A549 (cell line): ENCODE data around the gene CAVIN1. TPM values are rescaled to one million over a fixed set of nuclear protein-coding genes. Genes with fewer than 3 reads are reported as not detected.

Experiments
- ATAC-seq, 2 experiments: fragments of 200-7000 bp in 1 of 2; fragments of >200 bp in 1 of 2; cut with Nextera tagmentation in 1 of 2; cut with Tn5 transposase in 1 of 2; 3 replicates each; pipeline versions ENCODE4 v1.8.0 to v1.9.1; 2018 to 2020; ENCODE audit warnings: mild to moderate bottlenecking in 1 of 2, moderate library complexity in 1 of 2
- CTCF ChIA-PET: fragments of 300-600 bp; sonication (Branson Sonifier 250); formaldehyde crosslinking; extraction: SDS; loops from one replicate; lab custom pipeline; 2021; ENCODE audit warnings: antibody characterized with exemption, inconsistent platforms; lab: Yijun Ruan, JAX
- POLR2A ChIA-PET: fragments of 350-600 bp; formaldehyde crosslinking; extraction: SDS; loops from one replicate; lab custom pipeline; 2021; ENCODE audit warnings: antibody characterized with exemption, inconsistent platforms; lab: Yijun Ruan, JAX
- DNase-seq, 2 experiments: peaks; one replicate each; pipeline versions ENCODE4 v3.0.0 to v3.0.0-alpha.2; 2011 to 2016; ENCODE audit warnings: low read depth in 1 of 2, low spot score in 1 of 2
- FAIRE-seq: peaks from 2 replicates; lab custom pipeline; 2011; peaks lifted over from hg19 to GRCh38; lab: Jason Lieb, UNC
- H3K27ac ChIP-seq, 2 experiments: fragments of >200 bp; sonication (Bioruptor Twin); formaldehyde crosslinking; 3 replicates each; pipeline ENCODE4 v1.5.1; 2016 to 2017
- H3K4me1 ChIP-seq: fragments of >200 bp; sonication (Bioruptor Twin); formaldehyde crosslinking; 3 replicates; pipeline ENCODE4 v1.6.1; 2016
- H3K4me2 ChIP-seq: fragments of >200 bp; sonication (Bioruptor Twin); formaldehyde crosslinking; 3 replicates; pipeline ENCODE4 v1.6.1; 2016
- H3K4me3 ChIP-seq: fragments of >200 bp; sonication (Bioruptor Twin); formaldehyde crosslinking; 3 replicates; pipeline ENCODE4 v1.5.1; 2016
- H3K9me3 ChIP-seq: fragments of >200 bp; sonication (Bioruptor Twin); formaldehyde crosslinking; 3 replicates; pipeline ENCODE4 v1.6.1; 2016
- CEBPB ChIP-seq, 2 experiments: fragments of >200 bp in 1 of 2; sonication (Bioruptor Twin) in 1 of 2; formaldehyde crosslinking in 1 of 2; IDR thresholded peaks; 2 replicates each; pipeline ENCODE4 v1.6.1; 2012 to 2016
- CHD2 ChIP-seq: fragments of 150-350 bp; IDR thresholded peaks from 2 replicates; pipeline ENCODE4 v1.6.1; 2014; ENCODE audit warnings: low read length; ENCODE audit not compliant: partially characterized antibody
- E2F6 ChIP-seq: IDR thresholded peaks from 2 replicates; pipeline ENCODE4 v1.6.1; 2012; ENCODE audit warnings: low read depth, borderline replicate concordance
- EHF ChIP-seq: fragments of 250-450 bp; sonication (Bioruptor Pico); IDR thresholded peaks from 2 replicates; pipeline ENCODE4 v1.5.0; 2020; ENCODE audit warnings: mild to moderate bottlenecking
- EP300 ChIP-seq, 2 experiments: fragments of >200 bp; sonication (Bioruptor Twin); formaldehyde crosslinking; IDR thresholded peaks; 2 replicates in 1 of 2; 3 replicates in 1 of 2; pipeline ENCODE4 v1.6.1; 2016 to 2017
- FOSB ChIP-seq: fragments of 250-450 bp; sonication (Bioruptor Pico); IDR thresholded peaks from 2 replicates; pipeline ENCODE4 v1.5.0; 2020; ENCODE audit warnings: mild to moderate bottlenecking, moderate library complexity
- FOSL2 ChIP-seq, 2 experiments: fragments of 450-650 bp in 1 of 2; fragments of >200 bp in 1 of 2; sonication (Bioruptor Twin) in 1 of 2; formaldehyde crosslinking; IDR thresholded peaks; 2 replicates each; pipeline versions ENCODE4 v1.5.0 to v1.6.1; 2016 to 2020; ENCODE audit warnings: mild to moderate bottlenecking in 1 of 2, moderate library complexity in 1 of 2
- GATA3 ChIP-seq: IDR thresholded peaks from 2 replicates; pipeline ENCODE4 v1.6.1; 2012; ENCODE audit warnings: borderline replicate concordance
- HDAC2 ChIP-seq: fragments of 200-600 bp; sonication (generic); IDR thresholded peaks from 2 replicates; pipeline ENCODE4 v1.6.1; 2016
- HOXA7 ChIP-seq: fragments of 250-450 bp; sonication (Bioruptor Pico); IDR thresholded peaks from 2 replicates; pipeline ENCODE4 v1.5.0; 2020; ENCODE audit warnings: mild to moderate bottlenecking, moderate library complexity
- HOXB13 ChIP-seq: fragments of 250-450 bp; sonication (Bioruptor Pico); IDR thresholded peaks from 2 replicates; pipeline ENCODE4 v1.5.0; 2020; ENCODE audit warnings: low read depth, mild to moderate bottlenecking, moderate library complexity
- KDM1A ChIP-seq: fragments of 200-600 bp; sonication (generic); IDR thresholded peaks from 2 replicates; pipeline ENCODE4 v1.6.1; 2016; ENCODE audit warnings: low read depth, mild to moderate bottlenecking
- MYC ChIP-seq: IDR thresholded peaks from 2 replicates; pipeline ENCODE4 v1.6.1; 2012; ENCODE audit warnings: mild to moderate bottlenecking, inconsistent platforms, low read length, improper control_type of control experiment, borderline replicate concordance
- NFE2L2 ChIP-seq: fragments of 150-350 bp; conservative IDR thresholded peaks from 2 replicates; pipeline ENCODE4 v1.6.1; 2014; ENCODE audit warnings: low read length
- PHF8 ChIP-seq: fragments of 200-600 bp; sonication (generic); IDR thresholded peaks from 2 replicates; pipeline ENCODE4 v1.6.1; 2016; ENCODE audit warnings: low read depth, mild to moderate bottlenecking, antibody characterized with exemption, moderate library complexity, borderline replicate concordance
- RAD21 ChIP-seq, 2 experiments: fragments of >200 bp in 1 of 2; sonication (Bioruptor Twin) in 1 of 2; formaldehyde crosslinking in 1 of 2; IDR thresholded peaks in 1 of 2; conservative IDR thresholded peaks in 1 of 2; 2 replicates in 1 of 2; 3 replicates in 1 of 2; pipeline ENCODE4 v1.6.1; 2012 to 2018; ENCODE audit warnings: inconsistent platforms in 1 of 2
- RARB ChIP-seq: fragments of 250-450 bp; sonication (Bioruptor Pico); IDR thresholded peaks from 2 replicates; pipeline ENCODE4 v1.8.0; 2021; ENCODE audit warnings: mild to moderate bottlenecking, moderate library complexity
- RNF2 ChIP-seq: fragments of 200-600 bp; sonication (generic); IDR thresholded peaks from 2 replicates; pipeline ENCODE4 v1.6.1; 2016; ENCODE audit warnings: low read depth, mild to moderate bottlenecking, antibody characterized with exemption, moderate library complexity, borderline replicate concordance
- TP53 ChIP-seq: fragments of 250-450 bp; sonication (Bioruptor Pico); IDR thresholded peaks from 2 replicates; pipeline ENCODE4 v1.5.0; 2021; ENCODE audit warnings: mild to moderate bottlenecking, moderate library complexity
- ZFP36 ChIP-seq: fragments of 450-650 bp; IDR thresholded peaks from 2 replicates; pipeline ENCODE4 v1.6.1; 2014; ENCODE audit warnings: borderline replicate concordance; ENCODE audit not compliant: partially characterized antibody
- ZNF302 ChIP-seq: fragments of 250-450 bp; sonication (Bioruptor Pico); IDR thresholded peaks from 2 replicates; pipeline ENCODE4 v1.9.0; 2021; ENCODE audit warnings: inconsistent platforms, mild to moderate bottlenecking, moderate library complexity
- WGBS: methylation state at CpG from one replicate; pipeline ENCODE4 v1.1.6; 2017; ENCODE audit errors: missing lambda C conversion rate; 5-methylcytosine and 5-hydroxymethylcytosine counted together
- polyA plus RNA-seq, 4 experiments: library from polyadenylated mRNA; depleted of rRNA in 3 of 4; stranded (reverse); fragments of >200 nt; fragmentation: RNase III in 1 of 4; extraction: RNeasy Plus Mini Kit Qiagen cat#74134 plus additional on column Dnase treatment in 1 of 4; gene quantifications; 2 replicates in 3 of 4; 3 replicates in 1 of 4; pipeline ENCODE4 v1.2.3, GENCODE V29; 2011 to 2017
- TF ChIP-seq, protein P1 (sequence below): fragments of >200 bp; sonication (Bioruptor Twin); formaldehyde crosslinking; IDR thresholded peaks from 3 replicates; pipeline ENCODE4 v1.6.1; 2016
- TF ChIP-seq, protein P2 (sequence below): fragments of >200 bp; sonication (Bioruptor Twin); formaldehyde crosslinking; IDR thresholded peaks from 3 replicates; pipeline ENCODE4 v1.5.1; 2016
- TF ChIP-seq, protein P3 (sequence below): fragments of 250-450 bp; sonication (Bioruptor Pico); IDR thresholded peaks from 2 replicates; pipeline ENCODE4 v1.5.0; 2020; ENCODE audit warnings: low read depth, mild to moderate bottlenecking, moderate library complexity
- TF ChIP-seq, protein P4 (sequence below): fragments of 450-650 bp; IDR thresholded peaks from 2 replicates; pipeline ENCODE4 v1.6.1; 2014; ENCODE audit warnings: antibody characterized with exemption

Gene CAVIN1
- polyA plus RNA-seq, 2 of the 4 experiments (the other 2 are of a cell fraction): 101 to 371 TPM

DNA sequence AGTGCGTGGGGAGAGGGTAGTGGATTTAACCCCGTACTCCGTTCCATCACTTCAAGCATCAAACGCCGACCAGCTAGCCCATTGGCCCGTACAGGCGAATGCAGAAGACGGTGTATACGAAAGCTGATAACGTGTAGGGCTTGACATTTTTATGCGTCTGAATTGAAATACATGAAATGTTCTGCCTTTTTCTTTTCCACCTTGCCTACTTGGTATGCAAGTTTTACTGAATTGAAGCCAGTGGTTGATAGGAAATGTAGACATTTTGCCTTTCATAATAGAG is 34.0 kb downstream of the CAVIN1 start:
- DNase-seq (no peak), FAIRE-seq (no peak), ATAC-seq (peak; percentile 44 to 49)
- Histone ChIP-seq H3K9me3 (no peaks in the 10 kb centered on the region), H3K27ac (peak overlapping the region; percentile 84 to 91), H3K4me2 (peak overlapping the region; percentile 84), H3K4me3 (peak overlapping the region; percentile 35), H3K4me1 (peaks cover 28% of the 10 kb centered on the region)
- CTCF ChIA-PET: interaction anchor here (1.0 to 33.2 kb wide), 16 partner anchors 8 to 254 kb away, joined by 3 to 1360 read pairs (median 6); partner anchors contain the start of gene KCNH4
- TF ChIP-seq, protein P1, sequence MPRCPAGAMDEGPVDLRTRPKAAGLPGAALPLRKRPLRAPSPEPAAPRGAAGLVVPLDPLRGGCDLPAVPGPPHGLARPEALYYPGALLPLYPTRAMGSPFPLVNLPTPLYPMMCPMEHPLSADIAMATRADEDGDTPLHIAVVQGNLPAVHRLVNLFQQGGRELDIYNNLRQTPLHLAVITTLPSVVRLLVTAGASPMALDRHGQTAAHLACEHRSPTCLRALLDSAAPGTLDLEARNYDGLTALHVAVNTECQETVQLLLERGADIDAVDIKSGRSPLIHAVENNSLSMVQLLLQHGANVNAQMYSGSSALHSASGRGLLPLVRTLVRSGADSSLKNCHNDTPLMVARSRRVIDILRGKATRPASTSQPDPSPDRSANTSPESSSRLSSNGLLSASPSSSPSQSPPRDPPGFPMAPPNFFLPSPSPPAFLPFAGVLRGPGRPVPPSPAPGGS: no peak
- TF ChIP-seq PHF8 (no peak), HOXB13 (CRISPR knock-in tag) (0 out of 2 replicates have a peak, but pooled peaks have one; percentile 1)
- POLR2A ChIA-PET: interaction anchor here (0.6 to 2.0 kb wide), 13 partner anchors 9 to 423 kb away, joined by 3 to 27 read pairs (median 6); partner anchors contain the start of genes CAVIN1 and NAGLU
- WGBS: 22% methylated on average over 11 of the region's 11 CpGs

DNA sequence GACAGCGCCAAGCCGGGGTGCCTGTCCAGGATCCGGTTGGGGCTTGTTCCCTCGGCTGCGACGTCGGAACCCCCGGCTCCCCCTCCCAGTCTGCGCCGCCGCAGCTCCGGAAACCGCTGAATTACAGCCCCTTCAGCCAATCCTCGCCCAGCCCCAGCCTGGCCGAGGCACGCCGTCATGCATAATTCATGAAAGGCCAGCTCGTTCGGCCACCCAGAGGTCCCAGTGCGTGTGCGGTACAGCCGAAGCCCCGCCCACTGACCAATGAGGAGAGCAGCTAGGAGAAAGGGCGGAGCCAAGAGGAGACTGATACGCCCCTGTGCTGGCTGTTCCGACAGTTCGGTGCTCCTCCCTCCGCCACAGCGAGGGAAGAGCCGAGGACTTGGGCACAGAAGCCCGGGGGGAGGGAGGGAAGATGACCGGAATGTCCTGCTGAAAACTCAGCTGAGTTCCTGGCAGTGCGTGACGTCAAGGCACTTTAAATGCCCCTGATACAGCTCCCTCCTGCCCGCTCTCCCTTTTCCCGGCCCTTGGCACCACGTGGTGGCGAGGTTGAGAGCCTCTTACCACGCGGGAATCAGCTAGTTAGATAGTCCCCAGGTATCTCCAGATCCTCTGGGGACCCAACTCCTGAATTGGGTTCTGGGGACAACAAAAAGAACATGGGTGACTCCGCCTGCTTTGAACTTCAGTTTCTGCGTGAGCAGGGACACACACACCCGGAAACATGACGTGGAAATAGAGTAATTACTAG is 34.5 kb downstream of the CAVIN1 start, which contains the start of gene STAT3:
TSS of gene STAT3 (minus strand) at position 62 of the 754 bp plus-strand sequence. CDS start 39,926 bp downstream, outside the sequence.
- peaks cover 28% of the 10 kb centered on the region for H3K4me1 ChIP-seq
- peak within 1 kb of the TSS; percentile 94 to 96 for H3K27ac ChIP-seq
- no peaks in the 10 kb centered on the region for H3K9me3 ChIP-seq
- 3% methylated on average over 39 of the region's 44 CpGs for WGBS
- ChIA-PET POLR2A (interaction anchor here (0.5 to 2.0 kb wide), 23 partner anchors 9 to 206 kb away, joined by 3 to 27 read pairs (median 5); partner anchors contain the start of genes CAVIN1 and NAGLU), CTCF (interaction anchor here (0.6 to 33.2 kb wide), 19 partner anchors 8 to 253 kb away, joined by 3 to 1360 read pairs (median 5); partner anchors contain the start of gene KCNH4)
- peak within 1 kb of the TSS; percentile 96 for H3K4me2 ChIP-seq
- FAIRE-seq: peak; percentile 96
- peak; percentile 94 to 98 for ATAC-seq
- DNase-seq: peak; percentile 99 to 100
- peak within 1 kb of the TSS; percentile 88 for H3K4me3 ChIP-seq
- 0 out of 2 replicates have a peak, but pooled peaks have one; percentile 31 for TF ChIP-seq HDAC2
- TF ChIP-seq, protein P2, sequence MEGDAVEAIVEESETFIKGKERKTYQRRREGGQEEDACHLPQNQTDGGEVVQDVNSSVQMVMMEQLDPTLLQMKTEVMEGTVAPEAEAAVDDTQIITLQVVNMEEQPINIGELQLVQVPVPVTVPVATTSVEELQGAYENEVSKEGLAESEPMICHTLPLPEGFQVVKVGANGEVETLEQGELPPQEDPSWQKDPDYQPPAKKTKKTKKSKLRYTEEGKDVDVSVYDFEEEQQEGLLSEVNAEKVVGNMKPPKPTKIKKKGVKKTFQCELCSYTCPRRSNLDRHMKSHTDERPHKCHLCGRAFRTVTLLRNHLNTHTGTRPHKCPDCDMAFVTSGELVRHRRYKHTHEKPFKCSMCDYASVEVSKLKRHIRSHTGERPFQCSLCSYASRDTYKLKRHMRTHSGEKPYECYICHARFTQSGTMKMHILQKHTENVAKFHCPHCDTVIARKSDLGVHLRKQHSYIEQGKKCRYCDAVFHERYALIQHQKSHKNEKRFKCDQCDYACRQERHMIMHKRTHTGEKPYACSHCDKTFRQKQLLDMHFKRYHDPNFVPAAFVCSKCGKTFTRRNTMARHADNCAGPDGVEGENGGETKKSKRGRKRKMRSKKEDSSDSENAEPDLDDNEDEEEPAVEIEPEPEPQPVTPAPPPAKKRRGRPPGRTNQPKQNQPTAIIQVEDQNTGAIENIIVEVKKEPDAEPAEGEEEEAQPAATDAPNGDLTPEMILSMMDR: 0 out of 3 replicates have a peak, but pooled peaks have one; percentile 12
- peak; percentile 93 for TF ChIP-seq HOXB13 (CRISPR knock-in tag)
- TF ChIP-seq EHF: 0 out of 2 replicates have a peak, but pooled peaks have one; percentile 69
- no peak for TF ChIP-seq FOSL2 (IDR thresholded peaks at IDR 0.05)
- peak; percentile 76 for TF ChIP-seq FOSL2 (CRISPR knock-in tag; IDR thresholded peaks at IDR 0.05)
- TF ChIP-seq, protein P1: peak; percentile 76; the same call in 2 of the 3 replicates
- TF ChIP-seq GATA3: peak; percentile 89
- peak; percentile 48 to 80; a peak in 3 of 5 replicates for TF ChIP-seq EP300 (IDR thresholded peaks at IDR 0.05)
- peak; percentile 99 for TF ChIP-seq E2F6
- TF ChIP-seq CHD2: no peak
- no peak for TF ChIP-seq KDM1A
- peak; percentile 44; the same call in 1 of the 2 replicates for TF ChIP-seq HOXA7
- no peak for TF ChIP-seq FOSB (CRISPR knock-in tag)
- TF ChIP-seq, protein P3, sequence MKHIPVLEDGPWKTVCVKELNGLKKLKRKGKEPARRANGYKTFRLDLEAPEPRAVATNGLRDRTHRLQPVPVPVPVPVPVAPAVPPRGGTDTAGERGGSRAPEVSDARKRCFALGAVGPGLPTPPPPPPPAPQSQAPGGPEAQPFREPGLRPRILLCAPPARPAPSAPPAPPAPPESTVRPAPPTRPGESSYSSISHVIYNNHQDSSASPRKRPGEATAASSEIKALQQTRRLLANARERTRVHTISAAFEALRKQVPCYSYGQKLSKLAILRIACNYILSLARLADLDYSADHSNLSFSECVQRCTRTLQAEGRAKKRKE (CRISPR knock-in tag): peak; percentile 87; the same call in 1 of the 2 replicates
- peak in 1 of 2 experiments; percentile 63; a peak in 1 of 4 replicates for TF ChIP-seq CEBPB (IDR thresholded peaks at IDR 0.05)
- TF ChIP-seq RAD21 (conservative IDR thresholded peaks at IDR 0.05 in 1 of 2, IDR thresholded peaks at IDR 0.05 in 1 of 2): peak; percentile 29 to 56; a peak in 3 of 5 replicates
- no peak for TF ChIP-seq RNF2
- no peak for TF ChIP-seq ZNF302 (CRISPR knock-in tag)
- TF ChIP-seq NFE2L2: no peak
- TF ChIP-seq ZFP36: peak; percentile 15
- TF ChIP-seq MYC: peak; percentile 94
- TF ChIP-seq, protein P4, sequence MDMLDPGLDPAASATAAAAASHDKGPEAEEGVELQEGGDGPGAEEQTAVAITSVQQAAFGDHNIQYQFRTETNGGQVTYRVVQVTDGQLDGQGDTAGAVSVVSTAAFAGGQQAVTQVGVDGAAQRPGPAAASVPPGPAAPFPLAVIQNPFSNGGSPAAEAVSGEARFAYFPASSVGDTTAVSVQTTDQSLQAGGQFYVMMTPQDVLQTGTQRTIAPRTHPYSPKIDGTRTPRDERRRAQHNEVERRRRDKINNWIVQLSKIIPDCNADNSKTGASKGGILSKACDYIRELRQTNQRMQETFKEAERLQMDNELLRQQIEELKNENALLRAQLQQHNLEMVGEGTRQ: peak; percentile 91
- TF ChIP-seq RARB: peak; percentile 75; the same call in 1 of the 2 replicates
- peak; percentile 88; the same call in 1 of the 2 replicates for TF ChIP-seq TP53
